Measurements from ENCODE around the gene CAMTA1.
"Not testable (repeated sequence)": the region's sequence is repeated elsewhere in the genome, so short reads cannot be mapped to it uniquely, and the experiment has no call there.

Gene CAMTA1

GRCh38 chr1:6785318-6785727 lies at the start of gene CAMTA1:
CAMTA1 (plus strand) TSS chr1:6785454; CDS start chr1:6785531, 77 bp downstream.
- no peak for DNase-seq

- no peak for DNase-seq
These were observed 46.1 kb upstream of the CAMTA1 start for GRCh38 chr1:6738987-6739676.

GRCh38 chr1:6742676-6743188 lies 42.5 kb upstream of the CAMTA1 start:
- DNase-seq, result not testable (repeated sequence)

GRCh38 chr1:6743189-6744101 lies 41.8 kb upstream of the CAMTA1 start:
- no peak for DNase-seq

GRCh38 chr1:6745073-6745472 lies 40.2 kb upstream of the CAMTA1 start:
- DNase-seq, result no peak

GRCh38 chr1:6747674-6748073 lies 37.6 kb upstream of the CAMTA1 start:
- DNase-seq, result no peak

GRCh38 chr1:6750490-6750889 lies 34.8 kb upstream of the CAMTA1 start:
- no peak for DNase-seq

- DNase-seq, result no peak
These were observed 31.7 kb upstream of the CAMTA1 start for GRCh38 chr1:6753320-6754140.

- DNase-seq, result no peak
These were observed 28.8 kb upstream of the CAMTA1 start for GRCh38 chr1:6756457-6756856.

- DNase-seq, result no peak
These were observed 27.4 kb upstream of the CAMTA1 start for GRCh38 chr1:6757719-6758435.

- no peak for DNase-seq
These were observed 24.0 kb upstream of the CAMTA1 start for GRCh38 chr1:6761196-6761737.

- no peak for DNase-seq
These were observed 23.2 kb upstream of the CAMTA1 start for GRCh38 chr1:6762060-6762459.

- DNase-seq, result no peak
These were observed 14.4 kb upstream of the CAMTA1 start for GRCh38 chr1:6770751-6771440.

GRCh38 chr1:6771441-6771769 lies 13.8 kb upstream of the CAMTA1 start:
- DNase-seq, result no peak

GRCh38 chr1:6774381-6774780 lies 10.9 kb upstream of the CAMTA1 start:
- no peak for DNase-seq

- no peak for DNase-seq
These were observed 9.8 kb upstream of the CAMTA1 start for GRCh38 chr1:6775261-6776043.

- no peak for DNase-seq
These were observed 8.9 kb upstream of the CAMTA1 start for GRCh38 chr1:6776389-6776788.

GRCh38 chr1:6776895-6777294 lies 8.4 kb upstream of the CAMTA1 start:
- DNase-seq, result no peak

- no peak for DNase-seq
These were observed 7.4 kb upstream of the CAMTA1 start for GRCh38 chr1:6777813-6778212.

- no peak for DNase-seq
These were observed 6.0 kb upstream of the CAMTA1 start for GRCh38 chr1:6779089-6779805.

Data from SHP77 treated with DMSO at 0.1 percent for 48 hours (cell line).